Measurements from ENCODE around the gene MYO3B. TPM values are rescaled to one million over a fixed set of nuclear protein-coding genes. Genes with fewer than 3 reads are reported as not detected.

MYO3B gene
- total RNA-seq, 1 experiment from 2014 or later, result 0.63 TPM

DNA sequence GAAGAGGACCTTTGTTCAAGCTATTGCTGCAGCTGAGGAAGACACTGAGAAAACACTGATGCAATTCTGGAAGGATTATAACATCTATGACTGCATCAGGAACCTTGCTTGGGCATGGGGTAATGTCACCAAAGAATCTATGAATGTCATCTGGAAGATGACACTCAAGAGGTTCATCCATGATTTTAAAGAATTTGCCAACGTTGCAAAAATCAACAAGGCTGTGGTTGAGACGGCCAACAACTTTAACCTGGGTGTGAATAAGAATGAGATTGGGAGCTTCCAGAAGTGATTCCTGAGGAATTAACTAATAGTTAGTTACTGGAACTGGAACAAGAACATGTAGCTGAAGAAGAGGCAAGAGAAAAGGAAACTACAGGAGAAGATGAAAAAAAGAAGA lies 410.8 kb downstream of the MYO3B start:
- Mint-ChIP-seq H3K9me3 (no peaks in the 10 kb centered on the region), H3K27me3 (ENCODE audit: low read depth) (no peaks in the 10 kb centered on the region; the same call in 1 of the 2 replicates), H3K4me3 (no peak overlapping the region), H3K4me1 (0 out of 4 replicates have a peak, but pooled peaks cover 0 to 2% of the 10 kb centered on the region in 2 experiments), H3K36me3 (ENCODE audit: insufficient read depth in 1 of 3, low read depth in 3 of 3) (no peaks in the 10 kb centered on the region), H3K27ac (no peak overlapping the region)
- TF ChIP-seq, protein P1, sequence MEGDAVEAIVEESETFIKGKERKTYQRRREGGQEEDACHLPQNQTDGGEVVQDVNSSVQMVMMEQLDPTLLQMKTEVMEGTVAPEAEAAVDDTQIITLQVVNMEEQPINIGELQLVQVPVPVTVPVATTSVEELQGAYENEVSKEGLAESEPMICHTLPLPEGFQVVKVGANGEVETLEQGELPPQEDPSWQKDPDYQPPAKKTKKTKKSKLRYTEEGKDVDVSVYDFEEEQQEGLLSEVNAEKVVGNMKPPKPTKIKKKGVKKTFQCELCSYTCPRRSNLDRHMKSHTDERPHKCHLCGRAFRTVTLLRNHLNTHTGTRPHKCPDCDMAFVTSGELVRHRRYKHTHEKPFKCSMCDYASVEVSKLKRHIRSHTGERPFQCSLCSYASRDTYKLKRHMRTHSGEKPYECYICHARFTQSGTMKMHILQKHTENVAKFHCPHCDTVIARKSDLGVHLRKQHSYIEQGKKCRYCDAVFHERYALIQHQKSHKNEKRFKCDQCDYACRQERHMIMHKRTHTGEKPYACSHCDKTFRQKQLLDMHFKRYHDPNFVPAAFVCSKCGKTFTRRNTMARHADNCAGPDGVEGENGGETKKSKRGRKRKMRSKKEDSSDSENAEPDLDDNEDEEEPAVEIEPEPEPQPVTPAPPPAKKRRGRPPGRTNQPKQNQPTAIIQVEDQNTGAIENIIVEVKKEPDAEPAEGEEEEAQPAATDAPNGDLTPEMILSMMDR (conservative IDR thresholded peaks at IDR 0.05), result no peak
- H4K5ac ChIP-seq (ENCODE audit: insufficient read length, low read depth, low read length), result no peak overlapping the region
- no peak overlapping the region for H2BK120ac ChIP-seq (ENCODE audit: low read depth, low read length, poor library complexity, severe bottlenecking)
- no peak overlapping the region for H3K4ac ChIP-seq (ENCODE audit: low read depth, low read length)
- no peak for DNase-seq
- no peaks in the 10 kb centered on the region for H3K27me3 ChIP-seq (ENCODE audit: insufficient read depth, low read length)
- H2BK12ac ChIP-seq (ENCODE audit: insufficient read length, low read depth, low read length), result no peak overlapping the region
- H2BK5ac ChIP-seq (ENCODE audit: insufficient read length, low read length), result no peak overlapping the region
- H3K27ac ChIP-seq (ENCODE audit: insufficient read length, low read depth, low read length), result no peak overlapping the region
- no peaks in the 10 kb centered on the region for H4K20me1 ChIP-seq (ENCODE audit: control insufficient read depth, insufficient read depth, insufficient read length)
- no CpG with 5 or more reads among the region's 2 CpGs for WGBS (ENCODE audit: extremely low coverage, insufficient read length, low lambda C conversion rate)
- H3K56ac ChIP-seq (ENCODE audit: insufficient read length, low read depth, low read length), result no peak overlapping the region
- no peak overlapping the region for H3K9ac ChIP-seq (ENCODE audit: extremely low read depth, insufficient read length, low read length)
- no peaks in the 10 kb centered on the region for H3K79me2 ChIP-seq (ENCODE audit: insufficient read depth, low read length)
- H2AFZ ChIP-seq (ENCODE audit: low read length), result no peak overlapping the region
- H4K8ac ChIP-seq (replicated peaks; ENCODE audit: insufficient read length, low read depth, low read length), result no peak overlapping the region
- no peak overlapping the region for H3K23ac ChIP-seq (ENCODE audit: insufficient read length, low read depth, low read length)
- H3K79me1 ChIP-seq (ENCODE audit: insufficient read depth, low read depth, low read length, poor library complexity, severe bottlenecking), result no peaks in the 10 kb centered on the region
- H3K18ac ChIP-seq (ENCODE audit: insufficient read length, low read depth, low read length), result no peak overlapping the region
- H2BK15ac ChIP-seq (ENCODE audit: low read depth, low read length), result no peak overlapping the region
- no peaks in the 10 kb centered on the region for H3K9me3 ChIP-seq (ENCODE audit: control insufficient read depth, low read depth, low read length)
- no peak overlapping the region for H3K4me2 ChIP-seq (ENCODE audit: insufficient read depth, insufficient read length, low read length)
- no peaks in the 10 kb centered on the region for H3K4me1 ChIP-seq (ENCODE audit: insufficient read depth, low read length)
- no peak overlapping the region for H4K91ac ChIP-seq (ENCODE audit: insufficient read length, low read depth, low read length)
- no peak overlapping the region for H3T11ph ChIP-seq (ENCODE audit: low read length)
- H3K23me2 ChIP-seq (ENCODE audit: insufficient read length, low read depth, low read length, poor library complexity, severe bottlenecking), result no peaks in the 10 kb centered on the region
- H3K14ac ChIP-seq (ENCODE audit: insufficient read depth, low read length), result no peak overlapping the region
- no peak overlapping the region for H2AK5ac ChIP-seq (ENCODE audit: insufficient read length, low read length)
- no peak overlapping the region for H2BK20ac ChIP-seq (ENCODE audit: low read depth, low read length, poor library complexity, severe bottlenecking)

All from H9 (cell line).